Brain microvascular endothelial cell (primary cell): ENCODE measurements around the gene CALD1.
A peak's percentile ranks its signal among the peaks of the same experiment; 100 is the strongest.

ENCODE experiments used
- DNase-seq: peaks from one replicate; pipeline ENCODE4 v3.0.0-alpha.2; 2020
- H3K27ac ChIP-seq: fragments of 250-450 bp; sonication (Bioruptor Pico); 2 replicates; pipeline ENCODE4 v1.5.1; 2020; ENCODE audit warnings: mild to moderate bottlenecking, moderate library complexity
- H3K27me3 ChIP-seq: fragments of 250-450 bp; sonication (Bioruptor Pico); replicated peaks from 2 replicates; pipeline ENCODE4 v1.5.1; 2020; ENCODE audit warnings: mild to moderate bottlenecking
- H3K36me3 ChIP-seq: fragments of 250-450 bp; sonication (Bioruptor Pico); replicated peaks from 2 replicates; pipeline ENCODE4 v1.5.1; 2020; ENCODE audit warnings: mild to moderate bottlenecking
- H3K4me3 ChIP-seq: 2 replicates; pipeline ENCODE4 v1.5.1; 2011; ENCODE audit warnings: low read depth, mild to moderate bottlenecking, control low read depth, low read length, moderate library complexity
- in situ Hi-C: cut with HindIII; loops from 2 replicates; pipeline ENCODE4 v1.10.0; 2017; ENCODE audit warnings: low sequenced_read_pairs, low pct_ligation_motif_present
- TF ChIP-seq, protein P1 (sequence below): IDR thresholded peaks from 2 replicates; pipeline ENCODE4 v1.5.1; 2011; ENCODE audit warnings: low read depth, mild to moderate bottlenecking, moderate library complexity, low read length, control low read depth, inconsistent platforms; ENCODE audit errors: missing control alignments

Gene CALD1

DNA sequence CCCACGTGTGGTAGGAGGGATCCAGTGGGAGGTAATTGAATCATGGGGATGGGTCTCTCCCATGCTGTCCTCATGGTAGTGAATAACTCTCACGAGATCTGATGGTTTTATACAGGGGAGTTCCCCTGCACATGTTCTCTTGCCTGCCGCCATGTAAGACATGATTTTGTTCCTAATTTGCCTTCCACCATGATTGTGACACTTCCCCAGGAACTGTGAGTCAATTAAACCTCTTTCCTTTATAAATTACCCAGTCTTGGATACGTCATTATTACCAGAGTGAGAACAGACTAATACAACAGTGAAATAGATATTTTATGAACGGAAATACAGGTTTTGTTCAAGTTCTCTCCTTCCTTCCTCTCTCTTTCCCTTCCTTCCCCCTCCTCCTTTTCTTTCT lies 15.8 kb downstream of the CALD1 start:
- DNase-seq = peak; percentile 2
- H3K4me3 ChIP-seq = no peak overlapping the region
- peaks cover 26% of the 10 kb centered on the region for H3K36me3 ChIP-seq
- H3K27ac ChIP-seq = peak overlapping the region; percentile 7
- in situ Hi-C loops = no loop called here
- TF ChIP-seq, protein P1, sequence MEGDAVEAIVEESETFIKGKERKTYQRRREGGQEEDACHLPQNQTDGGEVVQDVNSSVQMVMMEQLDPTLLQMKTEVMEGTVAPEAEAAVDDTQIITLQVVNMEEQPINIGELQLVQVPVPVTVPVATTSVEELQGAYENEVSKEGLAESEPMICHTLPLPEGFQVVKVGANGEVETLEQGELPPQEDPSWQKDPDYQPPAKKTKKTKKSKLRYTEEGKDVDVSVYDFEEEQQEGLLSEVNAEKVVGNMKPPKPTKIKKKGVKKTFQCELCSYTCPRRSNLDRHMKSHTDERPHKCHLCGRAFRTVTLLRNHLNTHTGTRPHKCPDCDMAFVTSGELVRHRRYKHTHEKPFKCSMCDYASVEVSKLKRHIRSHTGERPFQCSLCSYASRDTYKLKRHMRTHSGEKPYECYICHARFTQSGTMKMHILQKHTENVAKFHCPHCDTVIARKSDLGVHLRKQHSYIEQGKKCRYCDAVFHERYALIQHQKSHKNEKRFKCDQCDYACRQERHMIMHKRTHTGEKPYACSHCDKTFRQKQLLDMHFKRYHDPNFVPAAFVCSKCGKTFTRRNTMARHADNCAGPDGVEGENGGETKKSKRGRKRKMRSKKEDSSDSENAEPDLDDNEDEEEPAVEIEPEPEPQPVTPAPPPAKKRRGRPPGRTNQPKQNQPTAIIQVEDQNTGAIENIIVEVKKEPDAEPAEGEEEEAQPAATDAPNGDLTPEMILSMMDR = no peak
- H3K27me3 ChIP-seq = no peaks in the 10 kb centered on the region

DNA sequence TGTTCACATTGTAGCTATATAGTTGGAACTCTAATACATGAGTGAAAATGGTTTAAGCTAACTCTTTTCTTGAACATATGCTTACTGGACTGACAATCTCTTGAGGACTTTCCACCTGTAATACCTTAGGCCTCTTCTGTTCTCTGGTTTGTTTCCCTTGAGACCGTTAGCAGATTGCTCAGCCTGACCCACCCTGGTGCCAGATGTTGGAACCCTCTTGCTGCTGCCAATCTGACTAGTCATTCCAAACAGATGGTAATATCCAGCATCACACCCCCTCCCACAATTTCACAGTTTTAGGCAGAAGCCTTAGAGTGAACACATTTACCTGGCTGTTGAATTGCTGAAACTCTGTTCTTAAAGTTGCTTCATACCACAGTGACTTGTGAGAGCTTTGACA lies 18.7 kb downstream of the CALD1 start:
- TF ChIP-seq, protein P1 = no peak
- Histone ChIP-seq H3K27me3 (no peaks in the 10 kb centered on the region), H3K4me3 (no peak overlapping the region), H3K36me3 (peaks cover 28% of the 10 kb centered on the region), H3K27ac (peak overlapping the region; percentile 10)
- peak; percentile 5 for DNase-seq
- in situ Hi-C loops = no loop called here

DNA sequence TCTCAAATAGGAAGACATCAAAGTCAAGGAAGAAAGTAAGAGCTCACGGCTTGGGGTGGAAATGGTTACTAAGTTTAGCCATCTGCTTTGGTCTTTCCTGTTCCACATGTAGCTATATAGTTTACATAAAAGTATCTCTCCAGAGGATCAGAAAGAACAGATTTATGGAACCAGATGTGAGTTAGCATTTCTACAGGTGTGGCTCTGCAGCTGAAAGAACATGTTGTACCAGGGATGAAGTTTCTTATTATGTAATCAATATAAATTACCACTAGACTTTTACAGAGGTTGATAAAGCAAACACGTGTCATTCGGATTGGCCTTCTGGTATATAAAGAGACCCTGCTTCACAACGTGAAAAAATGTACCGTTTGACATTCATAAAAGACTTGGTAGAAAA lies 19.9 kb downstream of the CALD1 start:
- no peaks in the 10 kb centered on the region for H3K27me3 ChIP-seq
- TF ChIP-seq, protein P1 = no peak
- H3K4me3 ChIP-seq = no peak overlapping the region
- in situ Hi-C loops = no loop called here
- peaks cover 24% of the 10 kb centered on the region for H3K36me3 ChIP-seq
- H3K27ac ChIP-seq = peak overlapping the region; percentile 21
- peak; percentile 0 for DNase-seq

DNA sequence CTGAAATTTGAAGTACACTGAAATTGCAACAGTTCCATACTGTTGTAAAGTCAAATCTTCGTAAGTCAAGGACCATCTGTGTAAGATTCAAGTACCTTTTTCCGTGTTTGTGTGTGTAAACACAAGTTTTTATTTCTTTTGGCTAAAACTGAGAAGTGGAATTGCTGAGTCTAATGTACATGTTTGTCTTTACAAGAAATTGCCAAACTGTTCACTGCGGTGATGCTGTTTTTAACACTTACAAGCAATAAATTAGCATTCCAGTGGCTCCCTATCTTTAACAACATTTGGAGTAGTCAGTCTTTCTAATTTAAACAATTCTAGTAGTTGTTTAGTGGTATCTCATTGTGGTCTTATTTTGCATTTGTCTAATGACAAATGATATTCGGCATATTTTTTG lies 23.3 kb downstream of the CALD1 start:
- peak overlapping the region; percentile 6 for H3K27ac ChIP-seq
- H3K36me3 ChIP-seq = peaks cover 31% of the 10 kb centered on the region
- DNase-seq = no peak
- H3K27me3 ChIP-seq = no peaks in the 10 kb centered on the region
- no peak overlapping the region for H3K4me3 ChIP-seq
- in situ Hi-C loops = no loop called here
- TF ChIP-seq, protein P1 = no peak

DNA sequence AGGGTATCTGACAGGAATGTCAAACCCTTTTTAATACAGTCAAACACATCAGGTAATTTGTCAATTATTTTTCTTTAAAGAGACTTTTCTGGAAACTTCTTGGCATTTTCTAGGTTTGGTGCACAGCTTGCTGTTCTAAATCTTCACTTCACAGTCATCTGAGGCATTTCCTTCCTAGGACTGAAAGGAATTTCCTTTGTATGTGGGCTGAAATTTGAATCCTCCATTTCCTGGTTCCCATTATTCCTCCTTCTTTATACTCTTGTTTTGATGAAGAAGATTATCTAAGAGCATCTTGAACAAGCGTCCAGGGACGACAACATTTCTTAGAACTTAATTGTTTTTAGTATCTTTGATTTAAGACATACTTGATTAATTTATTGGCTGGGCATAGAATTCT lies 24.9 kb downstream of the CALD1 start:
- TF ChIP-seq, protein P1 = no peak
- peak; percentile 28 for DNase-seq
- H3K27me3 ChIP-seq = no peaks in the 10 kb centered on the region
- peaks cover 32% of the 10 kb centered on the region for H3K36me3 ChIP-seq
- H3K27ac ChIP-seq = peak overlapping the region; percentile 76
- in situ Hi-C loops = no loop called here
- no peak overlapping the region for H3K4me3 ChIP-seq

DNA sequence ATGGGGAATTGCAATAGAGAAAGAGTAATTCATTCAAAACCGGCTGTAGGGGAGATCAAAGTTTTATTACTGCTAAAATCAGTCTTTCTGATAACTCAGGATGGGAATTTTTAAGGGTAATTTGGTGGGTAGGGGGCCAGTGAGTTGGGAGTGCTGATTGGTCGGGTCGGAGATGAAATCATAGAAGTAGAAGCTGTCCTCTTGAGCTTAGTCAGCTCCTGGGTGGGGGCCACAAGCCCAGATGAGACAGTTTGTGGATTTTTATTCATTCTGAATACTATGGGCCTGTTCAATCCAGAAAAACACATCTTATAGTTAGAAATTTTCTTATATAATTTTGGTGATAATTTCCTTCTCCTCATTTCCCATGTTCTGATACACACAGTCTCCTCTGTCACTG lies 25.4 kb downstream of the CALD1 start:
- peak; percentile 50 for DNase-seq
- Histone ChIP-seq H3K36me3 (peaks cover 32% of the 10 kb centered on the region), H3K4me3 (no peak overlapping the region), H3K27me3 (no peaks in the 10 kb centered on the region), H3K27ac (peak overlapping the region; percentile 76)
- in situ Hi-C loops = no loop called here
- TF ChIP-seq, protein P1 = no peak
